Measurements from ENCODE around the gene CA9.
A peak's percentile ranks its signal among the peaks of the same experiment; 100 is the strongest.

Gene CA9

GRCh38 chr9:35651956-35652828 lies 21.5 kb upstream of the CA9 start:
- no peak for DNase-seq (ENCODE audit: low spot score)

- no peak for DNase-seq (ENCODE audit: low spot score)
These were observed 20.9 kb upstream of the CA9 start for GRCh38 chr9:35652829-35653209.

GRCh38 chr9:35653611-35654010 lies 20.1 kb upstream of the CA9 start:
- no peak for DNase-seq (ENCODE audit: low spot score)

- DNase-seq (ENCODE audit: low spot score) = no peak
These were observed 17.4 kb upstream of the CA9 start for GRCh38 chr9:35656348-35656747.

- no peak for DNase-seq (ENCODE audit: low spot score)
These were observed 16.7 kb upstream of the CA9 start for GRCh38 chr9:35656831-35657545.

- peak; percentile 97 for DNase-seq (ENCODE audit: low spot score)
These were observed 16.1 kb upstream of the CA9 start, which contains the start of gene RMRP for GRCh38 chr9:35657546-35658136. RMRP (minus strand) TSS chr9:35658019.

GRCh38 chr9:35658137-35658967 lies 15.4 kb upstream of the CA9 start, which contains the start of gene CCDC107:
CCDC107 (plus strand) TSS chr9:35658292; CDS start chr9:35658380, 88 bp downstream.
- peak; percentile 93 for DNase-seq (ENCODE audit: low spot score)

GRCh38 chr9:35658968-35659220 lies 14.8 kb upstream of the CA9 start:
- DNase-seq (ENCODE audit: low spot score) = no peak

GRCh38 chr9:35659340-35659739 lies 14.4 kb upstream of the CA9 start:
- DNase-seq (ENCODE audit: low spot score) = no peak

GRCh38 chr9:35660966-35661415 lies 12.7 kb upstream of the CA9 start:
- no peak for DNase-seq (ENCODE audit: low spot score)

- no peak for DNase-seq (ENCODE audit: low spot score)
These were observed 11.9 kb upstream of the CA9 start for GRCh38 chr9:35661756-35662350.

- DNase-seq (ENCODE audit: low spot score) = no peak
These were observed 11.3 kb upstream of the CA9 start for GRCh38 chr9:35662437-35662836.

- peak; percentile 65 for DNase-seq (ENCODE audit: low spot score)
These were observed 8.9 kb upstream of the CA9 start, which contains the start of gene ARHGEF39 for GRCh38 chr9:35664531-35665470. ARHGEF39 (minus strand) TSS chr9:35665195; CDS start chr9:35665169, 26 bp downstream.

- no peak for DNase-seq (ENCODE audit: low spot score)
These were observed 8.3 kb upstream of the CA9 start for GRCh38 chr9:35665471-35665818.

- DNase-seq (ENCODE audit: low spot score) = no peak
These were observed 7.7 kb upstream of the CA9 start for GRCh38 chr9:35666045-35666444.

- DNase-seq (ENCODE audit: low spot score) = peak; percentile 14
These were observed 7.2 kb upstream of the CA9 start for GRCh38 chr9:35666549-35666948.

- DNase-seq (ENCODE audit: low spot score) = no peak
These were observed 5.8 kb upstream of the CA9 start for GRCh38 chr9:35667939-35668338.

GRCh38 chr9:35669331-35670145 lies 4.2 kb upstream of the CA9 start:
- no peak for DNase-seq (ENCODE audit: low spot score)

- no peak for DNase-seq (ENCODE audit: low spot score)
These were observed 265 bp downstream of the CA9 start for GRCh38 chr9:35674025-35674361.

- DNase-seq (ENCODE audit: low spot score) = no peak
These were observed 1.5 kb downstream of the CA9 start for GRCh38 chr9:35675204-35675603.
